Stimulated activated CD8-positive, alpha-beta memory T cell treated with anti-CD3 and anti-CD28 coated beads, Interleukin-12 subunit alpha, Interleukin-12 subunit beta, amount 100 ng/mL, for 1 hour (primary cell): ENCODE measurements around the gene CMIP.

Experiments used
- DNase-seq: peaks from one replicate; pipeline ENCODE4 v3.0.0-alpha.2; 2020; ENCODE audit warnings: low read depth

The CMIP gene

DNA sequence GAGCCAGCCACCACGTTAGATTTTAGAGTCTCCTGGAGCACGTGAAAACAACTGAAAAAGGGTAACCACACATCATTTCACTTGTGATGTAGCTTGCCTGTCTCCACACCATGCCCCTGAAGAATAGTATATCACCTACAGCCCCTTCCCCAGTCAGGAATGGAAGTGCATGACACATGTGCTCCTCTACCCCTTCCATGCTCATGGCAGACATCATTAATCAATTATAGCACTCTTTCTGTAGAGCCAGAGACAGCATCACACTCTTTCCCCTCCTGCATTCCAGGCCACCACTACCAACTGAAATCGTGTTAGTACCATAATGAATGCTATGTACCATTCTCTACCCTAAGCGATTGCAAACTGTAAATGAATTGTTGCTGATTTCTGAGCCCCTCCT, 221.0 kb downstream of the CMIP start:
- DNase-seq, result no peak

GRCh38 chr16:81666113-81666512, 221.5 kb downstream of the CMIP start:
- DNase-seq, result no peak

DNA sequence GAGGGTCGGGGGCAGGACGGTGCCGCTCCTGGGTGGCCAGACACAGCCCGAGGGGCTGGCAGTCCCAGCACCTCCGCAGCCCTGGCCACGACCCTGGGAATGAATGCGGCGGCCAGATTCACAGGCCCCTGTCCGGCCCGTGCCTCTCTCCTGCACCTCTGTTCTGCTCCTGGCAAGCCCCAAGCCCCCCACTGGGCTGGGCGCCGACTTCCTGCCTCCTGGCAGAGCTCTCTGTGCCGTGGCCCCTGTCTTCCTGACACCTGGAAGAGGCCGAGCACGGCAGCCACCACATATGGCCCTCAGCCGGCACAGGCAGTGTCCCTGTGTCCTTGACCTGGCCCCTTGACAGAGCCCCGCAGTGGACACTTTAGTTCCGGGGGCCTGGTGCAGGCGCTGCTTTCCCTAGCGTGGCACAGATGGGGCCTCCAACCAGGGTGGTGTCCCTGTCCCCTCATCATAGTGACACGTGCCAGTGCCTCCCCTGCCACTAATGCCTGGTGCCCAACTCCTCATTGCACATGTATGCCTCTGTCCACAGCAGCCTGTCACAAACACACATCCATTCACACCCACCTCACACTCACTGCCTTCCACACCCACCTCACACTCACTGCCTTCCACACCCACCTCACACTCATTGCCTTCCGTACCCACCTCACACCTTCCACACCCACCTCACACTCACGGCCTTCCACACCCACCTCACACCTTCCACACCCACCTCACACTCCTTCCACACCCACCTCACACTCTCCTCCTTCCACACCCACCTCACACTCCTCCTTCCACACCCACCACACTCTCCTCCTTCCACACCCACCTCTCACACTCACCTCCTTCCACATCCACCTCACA, 223.9 kb downstream of the CMIP start:
- no peak for DNase-seq

- no peak for DNase-seq
Measured at GRCh38 chr16:81669473-81670350, 225.1 kb downstream of the CMIP start.

DNA sequence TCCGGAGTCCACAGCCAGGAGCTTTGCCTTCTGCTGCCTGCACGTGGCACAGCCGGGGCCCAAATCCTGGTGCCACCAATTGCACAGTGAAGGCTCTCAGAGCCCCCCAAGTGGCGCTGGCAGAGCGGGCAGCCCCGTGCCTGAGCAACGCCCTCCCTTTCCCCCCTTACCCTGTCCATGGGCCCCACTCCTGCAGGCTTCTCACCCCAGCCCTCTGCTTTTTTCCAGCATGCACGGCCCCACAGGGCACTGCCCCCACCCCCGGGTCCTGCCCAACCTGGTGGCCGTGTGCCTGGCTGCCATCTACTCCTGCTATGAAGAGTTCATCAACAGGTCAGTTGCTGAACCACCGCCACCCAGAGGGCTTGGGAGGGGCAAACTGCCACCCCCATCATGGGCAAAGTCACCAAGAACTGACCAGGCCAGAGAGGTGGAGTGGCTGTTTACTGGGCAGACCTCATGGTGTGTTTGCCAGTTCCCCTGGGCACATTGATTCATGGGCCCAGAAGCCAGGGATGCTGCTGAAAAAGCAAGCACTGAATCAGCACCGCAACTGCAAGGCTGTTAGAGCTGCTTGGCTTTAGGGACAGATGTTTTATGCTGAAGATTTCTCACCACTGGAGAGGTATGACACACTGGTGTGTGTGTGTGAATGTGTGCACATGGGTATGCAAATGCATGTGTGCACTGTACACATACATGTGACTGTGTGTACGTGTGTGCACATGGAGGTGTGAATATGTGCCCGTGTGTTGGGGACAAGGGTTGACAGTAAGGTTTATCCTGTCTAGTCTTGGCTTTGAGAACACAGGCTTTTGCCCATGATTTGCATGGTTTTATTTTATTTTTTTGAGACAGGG, 227.4 kb downstream of the CMIP start:
- no peak for DNase-seq

DNA sequence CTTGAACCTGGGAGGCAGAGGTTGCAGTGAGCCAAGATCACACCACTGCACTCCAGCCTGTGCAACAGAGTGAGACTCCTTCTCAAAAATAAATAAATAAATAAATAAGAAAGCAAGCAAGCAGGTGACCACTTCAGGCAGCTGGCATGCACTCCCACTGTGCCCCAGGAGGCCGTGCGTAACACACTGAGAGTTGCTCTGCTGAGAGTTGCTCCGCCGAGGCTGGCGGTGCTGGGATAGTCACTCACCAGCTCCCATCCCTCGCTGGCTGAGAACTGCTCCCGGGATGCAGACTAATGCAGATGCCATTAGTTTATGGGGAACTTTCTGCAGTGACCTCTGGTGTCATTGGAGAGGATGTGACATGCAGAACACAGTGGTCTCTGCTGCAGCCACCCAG, 228.8 kb downstream of the CMIP start:
- DNase-seq, result no peak

GRCh38 chr16:81675662-81676061, 231.1 kb downstream of the CMIP start:
- DNase-seq, result no peak

- no peak for DNase-seq
Measured at GRCh38 chr16:81676066-81676882, 231.7 kb downstream of the CMIP start.

DNA sequence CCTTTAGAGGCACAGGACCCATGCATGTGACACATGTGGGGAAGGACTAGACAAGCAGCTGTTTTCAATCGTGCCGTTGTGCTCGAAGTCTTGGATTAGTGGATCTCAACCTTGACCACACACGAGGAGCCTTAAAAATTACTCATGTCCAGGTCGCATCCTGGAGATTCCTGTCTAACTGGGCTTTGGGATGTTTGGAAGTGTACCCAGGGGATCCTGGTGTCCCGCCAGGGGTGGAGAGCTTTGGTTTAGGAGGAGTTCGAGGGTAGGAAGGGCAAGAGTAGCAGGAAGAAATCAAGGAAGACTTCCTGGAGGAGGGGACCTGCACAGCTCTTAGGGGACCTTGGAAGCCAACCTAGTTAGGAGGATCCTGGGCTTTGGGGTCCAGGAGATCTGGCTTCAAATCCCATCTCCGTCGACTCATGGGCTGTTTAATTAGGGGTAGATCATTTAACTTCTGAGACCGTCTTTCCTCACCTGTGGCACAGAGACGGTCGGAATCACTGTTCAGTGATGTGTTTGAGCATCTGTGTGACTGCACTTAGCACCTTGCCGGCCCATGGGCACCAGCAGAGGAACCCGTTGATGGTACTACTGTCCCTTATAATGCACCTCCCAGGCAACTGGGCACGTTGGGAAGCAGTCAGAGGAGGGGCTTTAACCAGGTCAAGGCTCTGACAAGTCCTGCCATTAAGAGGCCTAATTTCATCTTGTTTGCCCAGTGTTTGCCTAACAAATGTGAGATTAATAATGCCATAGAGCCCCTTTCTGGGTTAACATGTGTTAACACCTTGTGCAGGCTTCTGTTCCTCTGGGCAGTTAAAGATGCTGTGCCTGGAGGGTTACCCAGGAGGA, 232.5 kb downstream of the CMIP start:
- DNase-seq, result no peak

GRCh38 chr16:81678326-81679095, 233.9 kb downstream of the CMIP start:
- DNase-seq, result no peak

DNA sequence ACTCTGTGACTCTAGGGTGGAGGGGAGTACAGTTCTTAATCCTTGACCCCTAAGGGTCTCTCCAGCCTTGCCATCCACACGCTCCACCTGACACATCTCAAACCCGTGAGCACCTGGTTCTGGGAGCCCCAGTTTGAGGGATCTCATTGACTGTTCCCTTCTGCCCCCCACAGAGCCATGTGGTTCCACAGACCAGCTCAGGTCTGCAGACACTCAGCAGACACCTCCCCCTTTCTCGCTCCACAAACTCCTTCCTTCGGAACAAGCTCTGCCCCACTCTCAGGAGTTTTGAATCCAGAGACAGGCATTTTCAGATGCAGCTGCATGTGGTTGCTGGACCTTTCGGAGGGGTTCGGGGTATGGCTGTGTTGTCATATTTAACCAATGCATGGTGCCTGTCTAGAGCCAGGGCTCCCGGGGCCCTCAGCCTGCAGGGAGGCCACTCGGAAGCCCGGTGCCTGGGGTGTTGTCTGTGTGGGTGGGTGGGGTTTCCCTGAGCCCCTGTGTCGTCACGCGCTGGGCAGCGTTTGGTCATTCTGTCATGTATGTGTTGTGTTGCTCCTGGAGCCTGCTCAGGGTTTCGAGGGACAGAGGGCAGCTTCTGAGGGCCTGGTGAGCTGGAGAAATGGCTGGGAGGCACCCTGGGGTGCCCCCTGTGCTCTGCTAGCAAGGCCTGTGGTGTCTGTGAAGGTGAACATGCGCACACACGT, 235.3 kb downstream of the CMIP start:
- no peak for DNase-seq

GRCh38 chr16:81680444-81681275, 236.1 kb downstream of the CMIP start:
- no peak for DNase-seq

- DNase-seq, result no peak
Measured at GRCh38 chr16:81681311-81681710, 236.7 kb downstream of the CMIP start.

DNA sequence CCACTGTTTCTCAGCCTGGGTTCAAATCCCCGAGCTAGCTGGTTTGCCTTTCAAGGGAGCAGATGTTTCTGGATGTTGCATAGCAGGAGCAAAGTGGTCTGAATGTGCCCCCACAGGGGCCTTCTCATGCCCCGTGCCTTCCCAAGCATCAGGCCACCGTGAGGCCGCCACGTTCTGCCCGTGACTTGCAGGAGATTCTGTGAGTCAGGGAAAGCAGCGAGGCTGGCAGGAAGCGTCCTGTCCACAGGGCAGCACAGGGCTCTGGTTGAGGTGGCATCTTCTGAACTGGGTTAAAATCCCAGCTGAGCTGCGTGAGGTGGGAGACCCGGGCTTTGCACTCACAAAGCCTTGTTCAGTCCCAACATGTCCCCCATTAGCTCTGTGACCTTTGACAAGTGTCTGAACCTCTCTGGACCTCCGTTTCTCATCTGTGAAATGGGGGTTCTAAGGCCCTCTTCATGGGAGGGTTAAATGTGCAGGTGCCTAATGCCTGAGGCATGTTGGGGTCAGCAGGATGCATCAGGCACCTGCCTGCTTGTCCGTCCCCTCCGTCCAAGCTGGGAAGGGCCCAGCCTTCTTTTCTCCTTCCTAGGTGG, 239.7 kb downstream of the CMIP start:
- DNase-seq, result no peak

DNA sequence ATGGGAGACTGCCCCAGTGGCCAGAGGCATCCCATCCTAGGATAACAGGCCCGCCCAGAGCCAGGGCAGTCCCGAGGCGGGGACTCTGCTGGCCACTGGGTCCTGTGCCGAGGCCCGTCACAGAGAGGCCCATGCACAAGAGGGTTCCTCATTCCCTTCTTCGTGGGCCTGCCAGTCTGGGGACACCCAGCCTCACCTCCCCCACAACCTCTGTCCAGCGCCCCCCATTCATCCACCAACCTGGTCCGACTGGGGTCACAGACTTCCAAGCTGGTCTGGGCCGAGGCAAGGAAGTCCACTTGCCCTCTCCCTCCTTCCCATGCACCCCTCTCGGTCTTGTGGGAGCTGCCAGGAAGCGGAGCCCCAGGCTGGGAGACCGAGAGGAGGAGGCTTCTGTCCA, 240.3 kb downstream of the CMIP start:
- no peak for DNase-seq

GRCh38 chr16:81686391-81687130, 242.0 kb downstream of the CMIP start:
- DNase-seq, result no peak

DNA sequence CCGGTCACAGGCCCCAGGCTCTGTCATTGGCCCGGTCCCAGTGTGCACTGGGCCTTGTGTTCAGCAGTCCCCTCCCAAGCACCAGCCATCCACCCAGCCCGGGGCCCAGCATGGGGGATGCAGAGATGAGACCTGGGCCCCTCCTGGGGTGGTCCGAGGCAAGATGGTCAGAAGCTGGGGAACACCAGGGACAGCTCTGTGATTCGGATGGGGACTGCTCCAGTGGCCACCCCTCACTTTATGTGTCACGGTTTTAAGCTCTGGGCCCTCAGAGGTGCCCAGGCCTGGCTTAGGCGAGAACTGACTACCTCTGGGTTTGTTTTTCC, 242.5 kb downstream of the CMIP start:
- DNase-seq, result no peak
